Thyroid gland (tissue), 4 donors: ENCODE measurements around the gene SYNGR4. TPM values are rescaled to one million over a fixed set of nuclear protein-coding genes. Genes with fewer than 3 reads are reported as not detected.
"Not testable (repeated sequence)": the region's sequence is repeated elsewhere in the genome, so short reads cannot be mapped to it uniquely, and the experiment has no call there.

ENCODE experiments used
- DNase-seq, 2 donors: peaks; one replicate each; pipeline ENCODE4 v3.0.0-alpha.2; 2019
- H3K27ac ChIP-seq, 3 donors: fragments of 200-600 bp; sonication (generic); 1 replicate in 2 of 3; 2 replicates in 1 of 3; pipeline ENCODE4 v1.5.1; 2016 to 2019; ENCODE audit warnings: mild to moderate bottlenecking in 1 of 3, moderate library complexity in 1 of 3
- H3K27me3 ChIP-seq: fragments of 200-600 bp; sonication (generic); one replicate; pipeline ENCODE4 v1.5.1; 2019
- H3K36me3 ChIP-seq, 2 donors: fragments of 200-600 bp; sonication (generic); one replicate each; pipeline ENCODE4 v1.5.1; 2016 to 2019
- H3K4me1 ChIP-seq, 2 donors: fragments of 200-600 bp; sonication (generic); one replicate each; pipeline ENCODE4 v1.5.1; 2017 to 2019
- H3K4me3 ChIP-seq, 3 donors: fragments of 200-600 bp; sonication (generic); replicated peaks in 1 of 3; 1 replicate in 2 of 3; 2 replicates in 1 of 3; pipeline ENCODE4 v1.5.1; 2016; ENCODE audit warnings: mild to moderate bottlenecking in 1 of 3
- H3K9me3 ChIP-seq: fragments of 200-600 bp; sonication (generic); one replicate; pipeline ENCODE4 v1.5.1; 2017
- CTCF ChIP-seq, 6 experiments: fragments of 200-600 bp in 3 of 6; fragments of 450-650 bp in 3 of 6; sonication (generic) in 3 of 6; IDR thresholded peaks; one replicate each; pipeline ENCODE4 v1.5.1; 2016 to 2019; ENCODE audit warnings: antibody characterized with exemption in 6 of 6, mild to moderate bottlenecking in 2 of 6, inconsistent platforms in 1 of 6, moderate library complexity in 1 of 6
- POLR2A ChIP-seq, 2 donors: fragments of 450-650 bp; IDR thresholded peaks; one replicate each; pipeline ENCODE4 v1.6.1; 2017; ENCODE audit warnings: antibody characterized with exemption in 2 of 2, mild to moderate bottlenecking in 2 of 2, moderate library complexity in 1 of 2
- WGBS, 2 donors: methylation state at CpG; one replicate each; pipeline ENCODE4 v1.1.5; 2017; 5-methylcytosine and 5-hydroxymethylcytosine counted together
- intact Hi-C: fragments of 100-400 bp; cut with DNase I; formaldehyde crosslinking; loops from one replicate; pipeline ENCODE4 v1.15.1; 2023
- total RNA-seq, 4 donors: library from RNA; depleted of rRNA; stranded (reverse); fragments of >200 nt; gene quantifications; one replicate each; pipeline ENCODE4 v1.2.3, GENCODE V29; 2016

The SYNGR4 gene
- not detected for total RNA-seq

- peak within 1 kb of the TSS; percentile 94 to 97 (median 96) for H3K27ac ChIP-seq
- H3K4me3 ChIP-seq, result peak within 1 kb of the TSS; percentile 45 to 63 (median 46)
- no peaks in the 10 kb centered on the region for H3K9me3 ChIP-seq
- no peaks in the 10 kb centered on the region for H3K27me3 ChIP-seq
- peaks cover 4 to 9% of the 10 kb centered on the region in 2 donors for H3K4me1 ChIP-seq
- 1 to 2% methylated on average over 33 to 42 of the region's 59 CpGs for WGBS, 2 donors
- intact Hi-C loops, result no loop called here
- H3K36me3 ChIP-seq, result no peaks in the 10 kb centered on the region
- DNase-seq, result peak; percentile 99
- TF ChIP-seq POLR2A (IDR thresholded peaks at IDR 0.05), result peak in 1 of 2 donors; percentile 73
- no peak for TF ChIP-seq CTCF (IDR thresholded peaks at IDR 0.05)
Measured at GRCh38 chr19:48363810-48364597, at the start of gene SYNGR4, which contains the start of gene TMEM143. TSS of gene SYNGR4 (plus strand) at chr19:48364367. CDS start at chr19:48365843, 1,476 bp downstream. TSS of gene TMEM143 (minus strand) at chr19:48363940. CDS start at chr19:48363920, 20 bp downstream.

GRCh38 chr19:48315712-48316111 is 48.5 kb upstream of the SYNGR4 start:
- DNase-seq, result no peak
- H3K27me3 ChIP-seq, result no peaks in the 10 kb centered on the region
- no peak for TF ChIP-seq CTCF (IDR thresholded peaks at IDR 0.05)
- TF ChIP-seq POLR2A (IDR thresholded peaks at IDR 0.05), result no peak
- no peaks in the 10 kb centered on the region for H3K36me3 ChIP-seq
- H3K4me1 ChIP-seq, result peaks cover 10 to 24% of the 10 kb centered on the region in 2 donors
- H3K4me3 ChIP-seq, result no peak overlapping the region
- intact Hi-C loops, result no loop called here
- 78 to 92% methylated on average over 7 of the region's 7 CpGs for WGBS, 2 donors
- H3K27ac ChIP-seq, result no peak overlapping the region
- no peaks in the 10 kb centered on the region for H3K9me3 ChIP-seq

GRCh38 chr19:48317708-48317960 is 46.5 kb upstream of the SYNGR4 start:
- Histone ChIP-seq H3K27ac (peak overlapping the region; percentile 75 to 89 (median 75)), H3K4me1 (peaks cover 22 to 35% of the 10 kb centered on the region in 2 donors)
- H3K36me3 ChIP-seq, H3K9me3 ChIP-seq, H3K27me3 ChIP-seq, intact Hi-C loops, H3K4me3 ChIP-seq: not testable (repeated sequence)
- peak; percentile 75 to 76 for DNase-seq
- 32 to 37% methylated on average over 9 of the region's 9 CpGs for WGBS, 2 donors

- peaks cover 22 to 40% of the 10 kb centered on the region in 2 donors for H3K4me1 ChIP-seq
- no peak overlapping the region for H3K4me3 ChIP-seq
- peak overlapping the region; percentile 75 to 89 (median 75) for H3K27ac ChIP-seq
- peak in 1 of 2 donors; percentile 42 for DNase-seq
- no peaks in the 10 kb centered on the region for H3K9me3 ChIP-seq
- no peaks in the 10 kb centered on the region for H3K27me3 ChIP-seq
- intact Hi-C loops, result no loop called here
- H3K36me3 ChIP-seq, result no peaks in the 10 kb centered on the region
- 93 to 97% methylated on average over 20 to 21 of the region's 21 CpGs for WGBS, 2 donors
- no peak for TF ChIP-seq CTCF (IDR thresholded peaks at IDR 0.05)
- no peak for TF ChIP-seq POLR2A (IDR thresholded peaks at IDR 0.05)
Measured at GRCh38 chr19:48318286-48318987, 45.7 kb upstream of the SYNGR4 start.

GRCh38 chr19:48319647-48320541 is 44.3 kb upstream of the SYNGR4 start:
- H3K4me3 ChIP-seq, result no peak overlapping the region
- no peaks in the 10 kb centered on the region for H3K36me3 ChIP-seq
- peak overlapping the region; percentile 30 to 98 (median 98) for H3K27ac ChIP-seq
- intact Hi-C loops, result no loop called here
- no peaks in the 10 kb centered on the region for H3K9me3 ChIP-seq
- 38 to 64% methylated on average over 16 of the region's 16 CpGs for WGBS, 2 donors
- H3K27me3 ChIP-seq, result no peaks in the 10 kb centered on the region
- H3K4me1 ChIP-seq, result peaks cover 22 to 44% of the 10 kb centered on the region in 2 donors
- peak in 5 of 6 experiments; percentile 30 to 73 (median 55) for TF ChIP-seq CTCF (IDR thresholded peaks at IDR 0.05)
- TF ChIP-seq POLR2A (IDR thresholded peaks at IDR 0.05), result no peak
- peak; percentile 73 to 78 for DNase-seq
